ENCODE results near the gene WDR1.

Gene WDR1

GRCh38 chr4:10063544-10064300 is 52.9 kb downstream of the WDR1 start:
- H3K4me1 Mint-ChIP-seq, result no peaks in the 10 kb centered on the region
- H3K27ac Mint-ChIP-seq, result no peak overlapping the region
- H3K27me3 Mint-ChIP-seq (ENCODE audit: low read depth), result peaks cover 3% of the 10 kb centered on the region
- no peaks in the 10 kb centered on the region for H3K9me3 Mint-ChIP-seq
- no peak overlapping the region for H3K4me3 Mint-ChIP-seq
- no peaks in the 10 kb centered on the region for H3K36me3 Mint-ChIP-seq (ENCODE audit: low read depth)
- TF ChIP-seq CTCF (IDR thresholded peaks at IDR 0.05; ENCODE audit: unreplicated experiment in 3 of 3), result peak; percentile 54 to 63 (median 57)

- Mint-ChIP-seq H3K36me3 (ENCODE audit: low read depth) (no peaks in the 10 kb centered on the region), H3K27me3 (ENCODE audit: low read depth) (peaks cover 3% of the 10 kb centered on the region), H3K27ac (no peak overlapping the region), H3K4me3 (no peak overlapping the region), H3K9me3 (no peaks in the 10 kb centered on the region), H3K4me1 (peaks cover 2% of the 10 kb centered on the region)
- no peak for TF ChIP-seq CTCF (IDR thresholded peaks at IDR 0.05; ENCODE audit: unreplicated experiment in 3 of 3)
Observed at GRCh38 chr4:10061650-10062415, 54.8 kb downstream of the WDR1 start.

DNA sequence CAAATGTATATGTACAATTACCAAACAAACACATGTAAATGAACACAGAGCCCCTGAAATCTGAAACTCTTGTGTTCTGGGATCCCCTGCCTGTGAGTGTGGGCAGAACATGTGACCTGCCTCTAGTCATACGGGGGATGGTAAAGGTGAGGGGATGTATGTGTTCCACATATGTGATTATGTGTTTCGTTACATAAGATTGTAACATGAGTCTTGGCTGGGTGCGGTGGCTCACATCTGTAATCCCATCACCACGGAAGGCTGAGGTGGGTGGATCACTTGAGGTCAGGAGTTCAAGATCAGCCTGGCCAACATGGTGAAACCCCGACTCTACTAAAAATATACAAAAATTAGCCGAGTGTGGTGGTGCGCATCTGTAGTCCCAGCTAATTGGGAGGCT is 58.2 kb downstream of the WDR1 start:
- H3K36me3 Mint-ChIP-seq (ENCODE audit: low read depth), result no peaks in the 10 kb centered on the region
- H3K9me3 Mint-ChIP-seq, result no peaks in the 10 kb centered on the region
- TF ChIP-seq CTCF (IDR thresholded peaks at IDR 0.05; ENCODE audit: unreplicated experiment in 3 of 3), result no peak
- peaks cover 24% of the 10 kb centered on the region for H3K4me1 Mint-ChIP-seq
- no peak overlapping the region for H3K4me3 Mint-ChIP-seq
- H3K27me3 Mint-ChIP-seq (ENCODE audit: low read depth), result peaks cover 6% of the 10 kb centered on the region
- no peak overlapping the region for H3K27ac Mint-ChIP-seq

DNA sequence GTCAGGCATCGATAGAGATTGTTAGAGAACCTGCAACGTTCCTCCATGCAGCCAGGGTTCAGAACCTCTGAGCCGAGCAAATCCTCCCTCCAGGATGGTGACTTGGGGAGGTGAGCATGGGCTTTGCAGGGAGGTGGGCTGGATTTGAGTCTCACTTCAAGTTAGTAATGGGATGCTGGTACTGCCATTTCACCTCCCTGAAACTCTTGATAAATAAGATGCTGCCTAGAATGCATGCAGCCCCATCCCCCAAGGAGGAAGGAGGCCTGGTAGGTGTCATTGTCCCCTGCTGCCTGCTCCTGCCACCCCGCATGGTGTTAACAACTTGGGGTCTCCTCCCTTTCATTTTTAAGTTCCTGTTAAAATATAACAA is 59.6 kb downstream of the WDR1 start:
- Mint-ChIP-seq H3K9me3 (no peaks in the 10 kb centered on the region), H3K27ac (peak overlapping the region in 2 of 3 experiments; percentile 15 to 44), H3K4me1 (peaks cover 30% of the 10 kb centered on the region), H3K36me3 (ENCODE audit: low read depth) (no peaks in the 10 kb centered on the region), H3K4me3 (no peak overlapping the region), H3K27me3 (ENCODE audit: low read depth) (peaks cover 8% of the 10 kb centered on the region)
- TF ChIP-seq CTCF (IDR thresholded peaks at IDR 0.05; ENCODE audit: unreplicated experiment in 3 of 3), result no peak

- Mint-ChIP-seq H3K9me3 (no peaks in the 10 kb centered on the region), H3K27me3 (ENCODE audit: low read depth) (peaks cover 10% of the 10 kb centered on the region), H3K4me1 (peaks cover 33% of the 10 kb centered on the region), H3K36me3 (ENCODE audit: low read depth) (no peaks in the 10 kb centered on the region), H3K27ac (peak overlapping the region in 2 of 3 experiments; percentile 15 to 44), H3K4me3 (no peak overlapping the region)
- no peak for TF ChIP-seq CTCF (IDR thresholded peaks at IDR 0.05; ENCODE audit: unreplicated experiment in 3 of 3)
Observed at GRCh38 chr4:10056334-10057022, 60.1 kb downstream of the WDR1 start.
